GM18867 (cell line): ENCODE data around the gene ARL6.
A peak's percentile ranks its signal among the peaks of the same experiment; 100 is the strongest.

Source experiments
- ATAC-seq: cut with Tn5 transposase; IDR thresholded peaks from one replicate; pipeline ENCODE4 v1.9.1; 2021; ENCODE audit warnings: mild to moderate bottlenecking, moderate library complexity; ENCODE audit not compliant: unreplicated experiment

ARL6 gene, protein sequence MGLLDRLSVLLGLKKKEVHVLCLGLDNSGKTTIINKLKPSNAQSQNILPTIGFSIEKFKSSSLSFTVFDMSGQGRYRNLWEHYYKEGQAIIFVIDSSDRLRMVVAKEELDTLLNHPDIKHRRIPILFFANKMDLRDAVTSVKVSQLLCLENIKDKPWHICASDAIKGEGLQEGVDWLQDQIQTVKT

DNA sequence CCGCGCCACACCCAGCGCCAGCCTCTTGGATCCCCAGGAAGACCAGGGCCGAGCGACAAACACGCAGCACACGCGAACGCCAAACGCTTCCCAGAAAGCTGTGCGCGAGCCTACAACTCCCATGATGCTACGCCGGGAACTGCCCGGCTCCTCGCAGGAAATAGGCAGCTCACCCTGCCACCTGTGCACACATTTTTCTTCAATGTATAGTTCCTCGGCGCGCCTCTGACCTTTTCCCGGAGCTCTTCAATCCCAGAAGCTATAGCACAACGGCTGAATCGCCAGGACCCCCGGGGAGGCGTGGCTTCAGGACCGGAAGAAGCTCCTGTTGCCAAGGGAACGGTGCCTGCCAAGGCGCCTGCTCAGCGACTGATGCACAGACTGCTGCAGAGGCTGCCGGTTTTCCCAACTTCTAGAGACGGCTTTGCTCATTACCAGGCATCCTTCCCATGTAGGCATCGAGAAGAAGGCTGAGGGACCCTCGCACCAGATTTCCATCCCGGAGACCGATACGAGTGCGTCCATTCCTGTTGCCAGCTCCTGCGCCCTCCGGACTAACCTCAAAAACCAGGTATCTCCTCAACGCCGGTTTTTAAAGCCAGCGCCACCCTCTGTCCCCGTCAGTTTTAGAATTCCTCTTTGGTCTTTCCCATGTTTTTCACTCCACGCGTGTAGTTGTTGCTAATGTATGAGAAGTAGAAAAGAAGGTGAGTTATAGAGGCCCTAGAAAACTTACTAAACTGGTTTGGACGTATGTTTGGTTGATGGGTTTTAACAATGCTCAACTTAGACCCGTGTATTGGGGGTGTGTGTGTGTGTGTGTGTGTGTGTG is at the start of gene ARL6:
TSS of gene ARL6 (plus strand) at position 352 of the 832 bp plus-strand sequence. CDS start 3,350 bp downstream, outside the sequence.
- peak; percentile 96 for ATAC-seq

DNA sequence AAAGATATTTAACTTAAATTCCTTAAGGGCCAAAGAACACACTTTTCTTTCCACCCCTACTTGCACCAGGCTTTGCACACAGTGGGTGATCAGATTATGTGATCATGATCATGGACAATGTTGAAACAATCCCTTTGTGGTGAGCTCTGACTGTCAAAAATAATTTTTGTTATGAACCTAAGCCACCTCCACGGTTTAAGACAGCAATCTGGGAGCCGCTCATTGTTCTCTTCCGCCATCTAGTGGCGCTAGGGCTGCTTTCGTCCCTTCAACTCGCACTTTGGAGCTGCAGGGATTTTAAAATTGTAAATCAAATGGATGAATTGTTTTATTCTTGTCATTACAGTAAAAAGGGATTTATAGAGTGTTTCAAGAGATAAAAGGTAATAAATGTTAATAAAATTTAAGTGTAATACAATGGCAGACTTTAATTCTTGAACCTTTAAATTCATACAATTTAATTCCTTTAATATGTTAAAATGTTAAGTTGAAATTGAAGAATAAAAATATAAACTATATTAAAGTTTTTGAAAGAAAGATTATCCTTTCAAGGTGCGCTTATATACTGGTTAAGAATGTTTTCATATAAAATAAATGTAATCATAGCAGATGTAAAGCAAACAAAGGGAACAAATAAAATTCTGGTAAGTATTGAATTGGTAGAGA is 45.3 kb upstream of the ARL6 start:
- peak; percentile 92 for ATAC-seq

DNA sequence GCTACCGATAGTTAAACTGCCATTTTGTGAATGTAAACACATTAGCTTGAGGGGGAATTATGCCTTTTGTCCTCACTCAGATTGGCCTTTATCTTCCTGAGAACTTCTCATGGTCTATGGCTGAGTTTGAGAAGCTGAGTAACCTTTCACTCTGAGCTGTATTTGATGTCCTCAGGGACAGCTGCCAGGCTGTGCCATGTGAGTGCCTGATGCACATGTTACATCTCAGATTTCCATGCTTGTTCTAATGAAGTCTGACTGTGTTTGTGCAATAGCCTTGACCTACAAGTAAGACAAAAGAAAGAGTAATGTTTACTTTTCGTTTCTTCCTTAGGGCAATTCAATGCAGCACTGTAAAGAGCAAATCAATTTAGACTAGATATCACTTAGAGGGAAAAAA is 44.1 kb upstream of the ARL6 start:
- no peak for ATAC-seq

DNA sequence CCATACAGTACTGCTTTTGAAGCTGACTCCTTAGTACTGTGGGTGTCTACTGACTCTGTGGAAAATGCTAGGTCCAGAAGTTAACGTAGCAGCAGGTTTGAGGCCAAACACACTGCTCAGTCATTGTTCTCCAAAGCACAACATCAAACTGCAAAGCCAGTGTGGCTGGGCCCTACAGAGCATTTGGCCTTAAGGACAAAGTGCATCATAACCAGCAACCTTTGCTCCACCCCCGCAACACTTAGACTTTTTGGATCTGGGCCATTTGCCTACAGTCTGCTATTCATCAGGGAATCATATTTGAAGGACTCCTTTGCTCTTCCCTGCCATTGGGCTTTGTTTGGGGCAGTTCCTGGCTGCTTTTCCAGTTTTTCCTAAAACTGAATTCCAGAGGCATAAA is 43.1 kb upstream of the ARL6 start:
- ATAC-seq = no peak

DNA sequence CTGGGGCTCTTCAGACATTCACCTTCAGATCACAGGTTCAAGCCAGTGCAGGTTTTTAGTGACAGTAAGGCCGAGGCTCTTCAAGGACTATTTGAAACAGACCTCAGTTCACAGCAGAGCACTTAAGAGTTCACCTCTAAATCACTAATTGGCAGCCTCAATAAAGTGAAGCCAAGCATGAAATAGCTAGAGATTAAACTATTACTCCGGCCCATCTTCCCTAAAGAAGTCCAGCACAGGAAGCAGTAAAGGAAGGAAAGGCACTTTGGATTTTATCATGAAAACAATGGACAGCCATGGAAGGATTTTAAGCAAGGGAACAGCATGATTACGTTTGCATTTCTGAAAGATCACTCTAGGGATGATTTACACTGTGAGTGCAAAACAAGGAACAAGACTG is 27.6 kb upstream of the ARL6 start:
- ATAC-seq = no peak

DNA sequence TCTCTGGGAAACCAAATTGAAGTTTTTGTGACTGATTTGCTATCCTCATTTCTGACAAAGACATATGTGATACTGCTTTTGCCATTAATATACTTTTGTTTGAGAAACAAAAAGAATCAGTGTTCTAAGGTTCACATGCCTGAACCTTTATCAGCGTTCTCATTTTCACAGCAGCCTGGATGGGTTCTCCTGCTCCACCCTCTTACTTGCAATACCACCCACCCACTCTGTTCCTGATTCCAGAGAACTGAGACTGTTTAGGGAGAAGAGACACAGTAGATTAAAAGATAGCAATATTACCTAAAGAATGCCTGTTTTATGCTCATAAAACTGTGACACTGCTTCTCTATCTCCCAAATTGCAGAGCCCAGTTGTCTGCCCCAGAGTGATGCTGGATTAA is 25.8 kb upstream of the ARL6 start:
- ATAC-seq = no peak

DNA sequence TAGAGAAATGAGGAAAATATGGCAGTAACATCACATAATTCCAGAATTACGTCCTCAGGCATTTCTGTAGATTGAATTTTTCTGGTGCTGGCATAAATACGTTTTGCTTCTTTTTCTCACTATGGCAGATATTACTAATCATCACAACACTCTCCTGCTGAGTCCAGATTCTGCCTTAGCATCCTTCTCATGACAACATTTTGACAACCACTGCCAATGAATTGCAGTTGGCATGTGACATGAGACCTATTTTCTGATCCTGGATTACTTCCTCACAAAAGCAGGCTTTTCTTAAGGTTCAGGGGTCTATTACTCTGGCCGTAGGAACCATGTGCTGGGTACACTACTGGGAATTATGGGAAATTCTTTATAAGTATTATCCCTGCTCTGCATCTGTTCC is 22.5 kb upstream of the ARL6 start:
- ATAC-seq = no peak

DNA sequence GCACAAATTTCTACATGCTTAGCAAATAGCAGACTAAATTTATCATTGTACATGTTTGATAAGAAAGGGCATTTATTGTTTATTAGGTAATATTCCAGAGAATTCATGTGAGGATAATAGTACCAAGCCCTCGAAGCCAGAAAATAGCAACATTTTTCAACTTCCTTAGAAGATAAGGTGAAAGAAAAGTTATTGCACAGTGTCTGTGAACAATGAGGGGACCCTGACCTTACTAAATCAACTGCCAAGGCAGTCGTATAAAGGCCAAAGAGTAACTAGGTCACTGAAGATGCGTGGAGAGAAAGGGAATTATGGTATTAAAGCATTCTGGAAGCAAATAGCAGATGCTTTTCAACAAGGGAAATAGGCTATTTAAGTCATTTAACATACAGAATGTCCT is 20.3 kb upstream of the ARL6 start:
- ATAC-seq = no peak

DNA sequence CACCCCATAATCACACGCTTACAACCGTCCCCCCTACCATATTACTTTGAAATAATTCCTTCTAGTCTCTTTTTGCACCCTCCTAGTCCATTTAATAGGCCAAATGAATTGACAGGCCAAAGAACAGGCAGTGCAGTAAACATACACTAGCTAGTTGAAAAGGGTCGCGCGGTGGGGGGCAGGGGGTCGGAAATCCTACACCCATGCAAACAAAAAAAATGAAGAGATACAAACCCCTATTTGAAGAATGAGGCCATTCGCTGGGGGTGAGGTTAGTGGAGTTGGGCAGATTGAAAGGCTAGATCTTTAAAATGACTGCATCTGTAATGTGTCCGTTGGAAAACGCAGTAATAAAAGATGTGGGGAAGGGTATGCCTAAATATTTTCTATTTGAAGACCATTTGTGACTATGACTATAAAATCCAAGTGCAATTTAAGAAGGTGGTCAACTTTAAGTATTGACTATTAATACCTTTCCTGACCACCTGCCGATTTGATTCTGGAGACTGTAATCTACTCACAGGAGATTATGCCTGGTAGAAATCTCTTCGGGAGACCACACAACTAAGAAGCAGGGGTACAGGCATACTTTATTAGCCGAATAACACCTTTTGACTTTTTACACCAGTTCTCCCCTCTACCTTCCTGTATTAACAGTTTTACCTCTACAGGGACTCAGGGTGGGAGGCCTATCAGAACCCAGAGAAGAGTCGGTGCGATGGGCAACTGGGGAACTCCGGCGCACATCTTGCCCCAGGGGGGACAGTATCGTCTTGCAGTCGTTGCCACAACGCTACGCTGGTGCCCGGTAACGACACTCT is 762 bp upstream of the ARL6 start:
- peak; percentile 46 for ATAC-seq

DNA sequence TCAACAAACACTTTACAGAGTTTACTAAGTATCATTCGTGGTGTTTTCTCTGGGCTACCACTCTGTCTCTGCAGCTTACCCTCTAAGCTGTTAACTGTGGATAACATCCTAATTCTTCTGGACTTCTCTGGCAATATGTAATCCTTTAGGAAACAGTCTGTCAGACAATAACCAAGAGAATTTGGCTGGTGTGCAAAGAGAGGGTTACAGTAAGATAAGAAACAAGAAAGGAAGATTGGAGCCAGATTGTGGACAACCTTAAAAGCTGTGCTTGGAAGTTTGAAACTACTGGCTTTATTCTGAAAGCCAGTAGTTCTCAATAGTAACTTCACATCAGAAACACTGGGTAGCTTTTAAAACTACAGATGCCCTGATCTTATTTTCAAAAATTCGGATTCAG is 778 bp downstream of the ARL6 start:
- ATAC-seq = no peak

DNA sequence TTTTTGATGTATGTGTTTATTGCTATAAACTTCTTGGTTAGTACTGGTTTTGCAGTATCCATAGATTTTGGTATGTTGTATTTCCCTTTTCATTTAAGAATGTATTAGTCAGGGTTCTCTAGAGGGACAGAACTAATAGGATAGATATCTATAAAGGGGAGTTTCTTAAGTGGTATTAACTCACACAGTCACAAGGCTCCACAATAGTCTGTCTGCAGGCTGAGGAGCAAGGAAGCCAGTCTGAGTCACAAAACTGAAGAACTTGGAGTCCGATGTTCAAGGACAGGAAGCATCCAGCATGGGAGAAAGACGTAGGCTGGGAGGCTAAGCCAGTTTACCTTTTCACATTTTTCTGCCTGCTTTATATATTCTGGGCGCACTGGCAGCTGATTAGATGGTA is 8.4 kb downstream of the ARL6 start:
- ATAC-seq = no peak

DNA sequence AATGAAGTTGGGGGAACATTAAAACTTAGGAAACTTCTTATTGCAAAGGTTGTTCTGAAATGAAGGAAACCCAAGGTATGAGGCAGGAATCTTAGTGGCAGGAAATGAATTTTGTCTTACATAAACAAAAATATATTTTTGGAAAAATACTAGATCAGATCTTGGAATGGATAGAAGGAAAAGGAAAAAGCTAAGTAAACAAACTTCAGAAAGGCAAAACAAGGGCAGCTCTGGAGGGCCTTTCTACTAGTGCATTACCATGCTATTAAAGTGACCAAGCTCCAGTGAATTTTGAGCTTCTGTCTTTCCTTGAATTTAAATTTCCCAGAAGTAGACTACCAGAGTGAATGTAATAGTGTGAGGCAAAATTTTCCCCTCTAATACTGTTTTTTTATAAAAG is 13.6 kb downstream of the ARL6 start:
- no peak for ATAC-seq

DNA sequence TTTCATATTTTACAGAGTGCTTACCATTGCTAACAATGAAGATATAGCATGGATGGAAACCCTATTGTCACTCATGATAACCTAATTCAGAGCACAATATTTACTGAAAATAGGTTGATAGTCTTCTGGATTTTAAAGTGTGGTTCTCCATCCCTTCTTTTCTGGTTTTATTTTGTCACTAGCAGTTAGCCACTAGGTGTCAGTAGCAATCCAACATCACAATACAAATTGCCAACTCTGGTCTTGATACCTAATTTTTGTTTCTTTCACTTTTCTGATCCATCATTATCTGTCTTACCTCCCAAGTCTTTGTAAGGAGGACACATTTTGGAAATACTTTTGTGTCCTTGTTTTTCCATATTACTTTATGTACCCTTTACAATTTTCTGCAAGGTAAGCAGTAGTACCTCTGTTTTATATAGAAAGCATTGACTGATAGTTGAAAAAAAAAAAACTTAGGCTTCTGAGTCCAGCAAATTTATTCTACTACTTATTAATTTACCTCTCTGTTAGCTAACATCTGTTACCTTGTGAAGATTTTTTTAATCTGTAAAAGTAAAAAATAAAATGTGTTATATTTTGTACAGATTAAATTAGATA is 29.0 kb downstream of the ARL6 start:
- ATAC-seq = peak; percentile 88

DNA sequence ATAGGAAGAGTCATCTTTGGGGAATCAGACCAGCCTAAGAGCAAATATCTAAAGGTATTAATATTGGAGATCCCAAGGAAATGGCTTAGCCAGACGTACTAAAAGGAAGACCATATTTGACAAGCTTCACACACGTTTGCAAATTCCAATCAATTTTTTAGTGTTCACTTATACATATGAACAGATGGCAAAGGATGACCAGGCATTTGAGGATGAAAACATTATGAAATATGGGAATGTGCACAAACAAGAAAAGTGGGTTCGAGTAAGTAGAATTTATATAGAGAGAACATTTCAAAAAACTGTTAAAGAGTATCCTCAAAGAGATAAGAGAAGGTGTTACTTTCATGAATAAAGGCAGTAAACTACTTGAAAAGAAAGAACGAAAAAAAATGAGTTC is 31.4 kb downstream of the ARL6 start:
- ATAC-seq = no peak

DNA sequence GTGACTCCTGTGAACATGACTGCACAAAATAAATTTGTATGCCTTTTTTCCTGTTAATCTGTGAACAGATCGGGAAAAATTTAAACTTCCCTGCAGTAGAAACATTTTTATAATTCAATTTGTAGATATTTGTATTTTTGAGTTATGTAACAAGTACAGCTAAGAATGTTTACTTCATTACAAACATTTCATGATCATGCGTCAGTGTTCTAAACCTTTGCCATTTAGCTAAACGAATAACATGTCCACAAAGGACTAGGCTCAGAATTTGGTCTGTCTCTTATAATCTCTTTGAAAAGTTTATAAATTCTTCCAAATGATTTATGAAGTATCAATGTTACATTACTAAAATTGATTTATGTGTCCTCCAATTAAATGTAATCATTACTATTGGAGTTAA is 39.9 kb downstream of the ARL6 start:
- ATAC-seq = no peak

DNA sequence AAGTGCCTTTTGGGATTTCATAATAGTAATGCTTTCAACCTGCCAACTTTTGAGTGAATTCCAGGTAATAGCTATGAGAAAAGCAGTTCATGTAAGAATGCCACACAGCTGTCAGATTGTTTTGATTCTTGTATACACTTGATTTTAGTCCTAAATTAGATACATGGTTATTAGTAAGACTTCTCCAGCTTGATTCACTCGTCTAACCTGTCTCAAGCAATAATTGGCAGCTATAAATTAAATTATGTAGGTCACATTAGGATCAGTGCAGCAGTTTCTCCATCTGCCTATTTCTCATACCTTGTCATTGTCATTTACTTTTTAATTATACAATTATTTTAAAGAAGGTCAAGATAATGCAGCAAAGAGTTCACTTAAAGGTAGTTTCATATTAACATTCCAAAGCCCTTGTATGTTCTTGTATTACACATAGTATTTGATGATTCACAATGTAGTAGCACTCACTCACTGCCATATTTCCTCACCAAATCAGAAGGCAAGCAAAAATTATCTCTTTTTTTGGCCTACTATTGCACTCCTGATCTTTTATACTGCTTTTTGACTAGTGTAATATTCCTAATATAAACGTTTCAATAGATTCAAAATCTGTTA is 46.3 kb downstream of the ARL6 start:
- no peak for ATAC-seq

DNA sequence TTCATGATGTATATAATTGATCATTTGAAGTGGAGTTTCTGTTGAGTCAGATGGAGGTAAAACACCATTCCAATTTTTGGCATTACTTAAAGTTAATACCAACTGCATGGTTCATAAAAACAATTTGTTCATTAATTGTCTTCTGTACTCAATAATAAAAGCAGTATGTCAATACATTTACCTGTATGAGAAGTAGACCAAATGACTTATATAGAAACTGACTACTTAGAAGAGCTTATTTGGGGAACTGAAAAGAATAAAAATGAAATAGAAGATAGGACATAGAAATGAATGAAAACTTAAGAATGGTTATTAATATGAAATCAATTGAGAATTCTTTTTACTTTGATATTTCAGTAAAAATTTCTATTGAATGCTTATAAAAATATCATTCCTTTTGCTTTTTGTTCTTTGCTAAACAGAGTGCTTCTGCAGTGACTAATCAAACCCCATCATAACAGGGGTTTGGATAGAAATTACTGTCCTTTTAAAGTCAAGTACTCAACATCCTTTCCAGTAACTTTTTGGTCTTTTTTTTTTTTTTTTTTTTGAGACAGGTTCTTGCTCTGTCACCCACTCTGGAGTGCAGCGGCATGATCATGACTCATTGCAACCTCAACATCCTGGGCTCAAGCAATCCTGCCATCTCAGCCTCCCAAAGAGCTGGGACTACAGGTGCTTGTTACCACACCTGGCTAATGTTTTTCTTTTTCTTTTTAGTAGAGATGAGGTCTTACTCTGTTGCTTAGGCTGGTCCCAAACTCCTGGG is 50.8 kb downstream of the ARL6 start:
- ATAC-seq = no peak

DNA sequence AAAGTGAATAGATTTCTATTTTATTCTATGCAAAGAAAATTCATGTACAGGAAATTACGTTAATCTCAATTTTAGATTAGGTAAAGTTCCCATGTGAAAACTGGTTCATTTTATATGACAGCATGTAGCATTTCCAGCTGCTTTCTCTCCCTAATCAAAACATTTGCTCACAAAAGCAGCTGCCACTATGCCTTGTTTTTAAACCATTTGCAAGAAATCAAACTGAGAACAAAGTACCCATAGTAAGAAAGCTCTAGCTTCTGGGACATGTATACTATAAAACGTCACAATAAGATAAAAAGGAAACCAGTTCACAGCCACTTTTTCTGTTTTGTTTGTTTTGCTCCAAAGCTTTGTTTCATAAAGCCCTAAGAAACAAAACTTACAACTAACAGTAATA is 52.3 kb downstream of the ARL6 start:
- no peak for ATAC-seq

DNA sequence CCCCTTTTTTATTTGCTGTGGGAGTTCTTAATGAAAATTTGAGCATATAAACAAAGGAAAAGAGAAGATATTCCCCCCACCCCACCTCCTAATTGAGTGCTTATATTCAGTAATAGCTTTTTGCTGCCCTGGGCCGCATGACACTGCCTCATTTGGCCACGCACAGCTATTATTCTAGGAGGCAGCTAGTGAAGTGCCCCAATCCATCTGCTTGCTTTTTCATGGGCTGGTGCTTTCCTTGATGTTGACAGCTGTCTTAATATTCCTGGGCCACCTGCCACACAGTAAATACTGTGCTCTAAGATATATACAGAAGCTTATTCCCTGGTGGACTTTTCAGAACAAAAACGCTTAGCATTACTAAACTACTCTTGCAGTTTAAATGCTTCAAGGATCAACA is 53.4 kb downstream of the ARL6 start:
- ATAC-seq = no peak

DNA sequence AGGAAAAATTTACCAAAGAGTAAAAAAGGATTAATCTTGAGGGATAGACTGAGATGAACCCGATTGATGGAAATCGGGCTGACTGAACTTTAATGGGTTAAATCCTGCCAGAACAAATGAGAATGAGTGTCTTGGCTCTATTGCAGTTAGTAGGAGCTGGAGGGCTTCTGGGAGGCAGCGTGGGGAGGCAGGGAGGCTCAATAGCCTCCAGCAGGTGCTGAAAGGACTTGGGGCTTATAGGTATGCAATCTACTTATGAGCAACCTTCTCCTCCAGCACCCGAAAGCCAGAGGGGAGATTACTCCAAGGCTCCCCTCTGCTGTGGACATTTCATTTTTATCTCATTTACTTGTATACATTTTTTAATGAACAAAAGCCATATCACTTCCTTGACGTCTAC is 56.2 kb downstream of the ARL6 start:
- ATAC-seq = no peak
